Measurements from ENCODE around the gene CCDC85C.

- TF ChIP-seq CTCF (IDR thresholded peaks at IDR 0.05 in 8 of 11, conservative IDR thresholded peaks at IDR 0.05 in 3 of 11) (no peak), POLR2A (IDR thresholded peaks at IDR 0.05) (no peak), POLR2AphosphoS5 (IDR thresholded peaks at IDR 0.05) (no peak)
Measured at GRCh38 chr14:99522025-99522401, 82.0 kb downstream of the CCDC85C start.

Data from spleen (tissue), 7 donors.